T47D (cell line): ENCODE results near the gene DHRS11.

Source experiments
- DNase-seq, 2 experiments: peaks; one replicate each; pipeline versions ENCODE4 v3.0.0 to v3.0.0-alpha.2; 2011 to 2012; ENCODE audit warnings: low read depth in 1 of 2, low spot score in 1 of 2
- JUND ChIP-seq: IDR thresholded peaks from 2 replicates; pipeline ENCODE4 v1.6.1; 2012; ENCODE audit warnings: low read depth
- in situ Hi-C: cut with HindIII; loops from 2 replicates; pipeline ENCODE4 v1.10.0; 2016; ENCODE audit warnings: low sequenced_read_pairs, low pct_unique_long_range_greater_than_20kb

Gene DHRS11

GRCh38 chr17:36629970-36630502 is 38.4 kb downstream of the DHRS11 start:
- no peak for TF ChIP-seq JUND
- in situ Hi-C loops = no loop called here
- no peak for DNase-seq

GRCh38 chr17:36631022-36631421 is 39.3 kb downstream of the DHRS11 start:
- in situ Hi-C loops = no loop called here
- TF ChIP-seq JUND = no peak
- DNase-seq = no peak

GRCh38 chr17:36632916-36633771 is 41.5 kb downstream of the DHRS11 start:
- no peak for TF ChIP-seq JUND
- in situ Hi-C loops = no loop called here

GRCh38 chr17:36640346-36640745 is 48.7 kb downstream of the DHRS11 start:
- in situ Hi-C loops = no loop called here
- DNase-seq = no peak

More at GRCh38 chr17:36632916-36633771, 41.5 kb downstream of the DHRS11 start:
- DNase-seq = no peak

GRCh38 chr17:36640836-36641235 is 49.2 kb downstream of the DHRS11 start:
- in situ Hi-C loops = no loop called here
- no peak for TF ChIP-seq JUND
- DNase-seq = no peak

More at GRCh38 chr17:36640346-36640745, 48.7 kb downstream of the DHRS11 start:
- TF ChIP-seq JUND = no peak

GRCh38 chr17:36641331-36641876 is 49.7 kb downstream of the DHRS11 start:
- DNase-seq = no peak
- TF ChIP-seq JUND = no peak
- in situ Hi-C loops = no loop called here

GRCh38 chr17:36641877-36642845 is 50.5 kb downstream of the DHRS11 start:
- TF ChIP-seq JUND = no peak
- in situ Hi-C loops = no loop called here
- DNase-seq = no peak

GRCh38 chr17:36643086-36643685 is 51.5 kb downstream of the DHRS11 start:
- no peak for DNase-seq
- in situ Hi-C loops = no loop called here
- TF ChIP-seq JUND = no peak

GRCh38 chr17:36645422-36645821 is 53.7 kb downstream of the DHRS11 start:
- TF ChIP-seq JUND = no peak
- no peak for DNase-seq
- in situ Hi-C loops = no loop called here

- no peak for DNase-seq
- in situ Hi-C loops = no loop called here
Measured at GRCh38 chr17:36647636-36648035, 56.0 kb downstream of the DHRS11 start.

GRCh38 chr17:36650096-36650775 is 58.6 kb downstream of the DHRS11 start:
- no peak for TF ChIP-seq JUND
- no peak for DNase-seq
- in situ Hi-C loops = no loop called here

More at GRCh38 chr17:36647636-36648035, 56.0 kb downstream of the DHRS11 start:
- TF ChIP-seq JUND = no peak
